ENCODE measurements around the gene PIK3R2. TPM values are rescaled to one million over a fixed set of nuclear protein-coding genes. Genes with fewer than 3 reads are reported as not detected.

PIK3R2 gene
- total and polyA plus RNA-seq, 2 of the 13 experiments (the other 11 are each of a cell fraction or from before 2014, with no cell fraction given): 18.6 to 25.3 TPM

GRCh38 chr19:18173572-18174288, 20.8 kb downstream of the PIK3R2 start, which contains the start of gene IFI30 (continued):
- TF ChIP-seq ZNF513 (CRISPR knock-in tag; conservative IDR thresholded peaks at IDR 0.05) (peak; percentile 93; the same call in 1 of the 2 replicates), ZNF260 (CRISPR knock-in tag; IDR thresholded peaks at IDR 0.05; ENCODE audit: borderline replicate concordance, low read depth) (no peak), PITX1 (CRISPR knock-in tag; IDR thresholded peaks at IDR 0.05) (no peak; the same call in 1 of the 2 replicates), TEAD3 (CRISPR knock-in tag; optimal IDR thresholded peaks at IDR 0.05; ENCODE audit: borderline replicate concordance) (no peak), ZNF34 (CRISPR knock-in tag; IDR thresholded peaks at IDR 0.05; ENCODE audit: borderline replicate concordance) (no peak), ATRX (CRISPR knock-in tag; IDR thresholded peaks at IDR 0.05; ENCODE audit: borderline replicate concordance) (no peak), KAT7 (CRISPR knock-in tag; IDR thresholded peaks at IDR 0.05; ENCODE audit: borderline replicate concordance) (no peak; the same call in 1 of the 2 replicates), TCF7 (IDR thresholded peaks at IDR 0.05; ENCODE audit: low read depth) (no peak), ZNF574 (CRISPR knock-in tag; IDR thresholded peaks at IDR 0.05) (peak; percentile 40), ZFP37 (CRISPR knock-in tag; IDR thresholded peaks at IDR 0.05; ENCODE audit: borderline replicate concordance) (peak; percentile 37; the same call in 1 of the 2 replicates), MTA3 (CRISPR knock-in tag; IDR thresholded peaks at IDR 0.05) (no peak), XBP1 (CRISPR knock-in tag; IDR thresholded peaks at IDR 0.05) (no peak), ZNF512 (CRISPR knock-in tag; IDR thresholded peaks at IDR 0.05) (no peak), ZNF776 (CRISPR knock-in tag; IDR thresholded peaks at IDR 0.05) (no peak), BATF2 (CRISPR knock-in tag; IDR thresholded peaks at IDR 0.05) (no peak), ZNF710 (CRISPR knock-in tag; IDR thresholded peaks at IDR 0.05; ENCODE audit: borderline replicate concordance) (0 out of 2 replicates have a peak, but pooled peaks have one; percentile 38), RXRA (CRISPR knock-in tag; IDR thresholded peaks at IDR 0.05) (peak; percentile 51; the same call in 1 of the 2 replicates), PAWR (CRISPR knock-in tag; IDR thresholded peaks at IDR 0.05; ENCODE audit: borderline replicate concordance) (0 out of 2 replicates have a peak, but pooled peaks have one; percentile 33), YEATS2 (CRISPR knock-in tag; IDR thresholded peaks at IDR 0.05; ENCODE audit: borderline replicate concordance) (peak; percentile 24; the same call in 1 of the 2 replicates), ZNF674 (CRISPR knock-in tag; IDR thresholded peaks at IDR 0.05; ENCODE audit: low read depth) (no peak), ZNF431 (CRISPR knock-in tag; IDR thresholded peaks at IDR 0.05; ENCODE audit: borderline replicate concordance, low read depth) (no peak)
